Measurements from ENCODE around the gene LINGO4. TPM values are rescaled to one million over a fixed set of nuclear protein-coding genes. Genes with fewer than 3 reads are reported as not detected.

LINGO4 gene
- total and polyA plus RNA-seq, 2 donors (not counting 1 experiment from before 2014, with no cell fraction given) = not detected

GRCh38 chr1:151811181-151811580 is 6.0 kb upstream of the LINGO4 start:
- Histone ChIP-seq H3K9ac (ENCODE audit: insufficient read depth, low read length) (no peak overlapping the region), H3K27me3 (ENCODE audit: control insufficient read depth, insufficient read depth, low read length) (peaks cover 32% of the 10 kb centered on the region)

GRCh38 chr1:151809985-151810556 is 4.9 kb upstream of the LINGO4 start:
- H3K79me2 ChIP-seq (ENCODE audit: control insufficient read depth, insufficient read depth, low read length) = no peaks in the 10 kb centered on the region
- no peaks in the 10 kb centered on the region for H3K9me3 ChIP-seq (ENCODE audit: control insufficient read depth, insufficient read depth, low read depth, low read length)
- no peaks in the 10 kb centered on the region for H4K20me1 ChIP-seq (ENCODE audit: control insufficient read depth, extremely low read depth, insufficient read depth, low read length)
- no peak overlapping the region for H2AFZ ChIP-seq (ENCODE audit: low read length)
- TF ChIP-seq CTCF (conservative IDR thresholded peaks at IDR 0.05 in 1 of 2, IDR thresholded peaks at IDR 0.05 in 1 of 2; ENCODE audit: low read depth in 1 of 2, low read length in 2 of 2) (no peak), EZH2 (IDR thresholded peaks at IDR 0.05; ENCODE audit: low read length, missing control alignments) (no peak)
- no peak overlapping the region for H3K9ac ChIP-seq (ENCODE audit: insufficient read depth, low read length)
- no peaks in the 10 kb centered on the region for H3K4me1 ChIP-seq (ENCODE audit: control insufficient read depth, extremely low read depth, insufficient read depth, low read length)
- no peak overlapping the region for H3K27ac ChIP-seq (ENCODE audit: insufficient read depth, low read length)
- DNase-seq (ENCODE audit: low read depth in 2 of 2) = no peak
- H3K4me3 ChIP-seq (replicated peaks in 1 of 4; ENCODE audit: control extremely low read depth in 1 of 4, insufficient read depth in 1 of 4, low read depth in 3 of 4, low read length in 4 of 4) = no peak overlapping the region
- H3K36me3 ChIP-seq (ENCODE audit: control insufficient read depth, insufficient read depth, low read length) = no peaks in the 10 kb centered on the region
- peaks cover 38% of the 10 kb centered on the region for H3K27me3 ChIP-seq (ENCODE audit: control insufficient read depth, insufficient read depth, low read length)
- H3K4me2 ChIP-seq (ENCODE audit: extremely low read depth, insufficient read depth, low read length) = no peak overlapping the region

More at GRCh38 chr1:151811181-151811580, 6.0 kb upstream of the LINGO4 start:
- TF ChIP-seq CTCF (conservative IDR thresholded peaks at IDR 0.05 in 1 of 2, IDR thresholded peaks at IDR 0.05 in 1 of 2; ENCODE audit: low read depth in 1 of 2, low read length in 2 of 2) (no peak), EZH2 (IDR thresholded peaks at IDR 0.05; ENCODE audit: low read length, missing control alignments) (no peak)
- no peak for DNase-seq (ENCODE audit: low read depth in 2 of 2)
- Histone ChIP-seq H3K79me2 (ENCODE audit: control insufficient read depth, insufficient read depth, low read length) (no peaks in the 10 kb centered on the region), H3K9me3 (ENCODE audit: control insufficient read depth, insufficient read depth, low read depth, low read length) (no peaks in the 10 kb centered on the region), H4K20me1 (ENCODE audit: control insufficient read depth, extremely low read depth, insufficient read depth, low read length) (no peaks in the 10 kb centered on the region), H2AFZ (ENCODE audit: low read length) (no peak overlapping the region), H3K4me1 (ENCODE audit: control insufficient read depth, extremely low read depth, insufficient read depth, low read length) (no peaks in the 10 kb centered on the region), H3K36me3 (ENCODE audit: control insufficient read depth, insufficient read depth, low read length) (no peaks in the 10 kb centered on the region), H3K4me3 (replicated peaks in 1 of 4; ENCODE audit: control extremely low read depth in 1 of 4, insufficient read depth in 1 of 4, low read depth in 3 of 4, low read length in 4 of 4) (no peak overlapping the region), H3K27ac (ENCODE audit: insufficient read depth, low read length) (no peak overlapping the region), H3K4me2 (ENCODE audit: extremely low read depth, insufficient read depth, low read length) (no peak overlapping the region)

GRCh38 chr1:151809290-151809984 is 4.2 kb upstream of the LINGO4 start:
- TF ChIP-seq CTCF (conservative IDR thresholded peaks at IDR 0.05 in 1 of 2, IDR thresholded peaks at IDR 0.05 in 1 of 2; ENCODE audit: low read depth in 1 of 2, low read length in 2 of 2) = no peak
- no peak for TF ChIP-seq EZH2 (IDR thresholded peaks at IDR 0.05; ENCODE audit: low read length, missing control alignments)
- Histone ChIP-seq H2AFZ (ENCODE audit: low read length) (no peak overlapping the region), H3K4me3 (replicated peaks in 1 of 4; ENCODE audit: control extremely low read depth in 1 of 4, insufficient read depth in 1 of 4, low read depth in 3 of 4, low read length in 4 of 4) (no peak overlapping the region), H3K9ac (ENCODE audit: insufficient read depth, low read length) (no peak overlapping the region), H3K27ac (ENCODE audit: insufficient read depth, low read length) (no peak overlapping the region), H3K36me3 (ENCODE audit: control insufficient read depth, insufficient read depth, low read length) (no peaks in the 10 kb centered on the region), H4K20me1 (ENCODE audit: control insufficient read depth, extremely low read depth, insufficient read depth, low read length) (no peaks in the 10 kb centered on the region), H3K9me3 (ENCODE audit: control insufficient read depth, insufficient read depth, low read depth, low read length) (no peaks in the 10 kb centered on the region), H3K27me3 (ENCODE audit: control insufficient read depth, insufficient read depth, low read length) (peaks cover 41% of the 10 kb centered on the region), H3K4me2 (ENCODE audit: extremely low read depth, insufficient read depth, low read length) (no peak overlapping the region), H3K79me2 (ENCODE audit: control insufficient read depth, insufficient read depth, low read length) (no peaks in the 10 kb centered on the region), H3K4me1 (ENCODE audit: control insufficient read depth, extremely low read depth, insufficient read depth, low read length) (no peaks in the 10 kb centered on the region)
- DNase-seq (ENCODE audit: low read depth in 2 of 2) = no peak
